NCI-H1417 (cell line): Measurements from ENCODE around the gene CLNK.

Experiments used
- DNase-seq, 3 experiments: peaks; one replicate each; lab custom pipeline; 2025; lab: John Stamatoyannopoulos, UW

CLNK gene

DNA sequence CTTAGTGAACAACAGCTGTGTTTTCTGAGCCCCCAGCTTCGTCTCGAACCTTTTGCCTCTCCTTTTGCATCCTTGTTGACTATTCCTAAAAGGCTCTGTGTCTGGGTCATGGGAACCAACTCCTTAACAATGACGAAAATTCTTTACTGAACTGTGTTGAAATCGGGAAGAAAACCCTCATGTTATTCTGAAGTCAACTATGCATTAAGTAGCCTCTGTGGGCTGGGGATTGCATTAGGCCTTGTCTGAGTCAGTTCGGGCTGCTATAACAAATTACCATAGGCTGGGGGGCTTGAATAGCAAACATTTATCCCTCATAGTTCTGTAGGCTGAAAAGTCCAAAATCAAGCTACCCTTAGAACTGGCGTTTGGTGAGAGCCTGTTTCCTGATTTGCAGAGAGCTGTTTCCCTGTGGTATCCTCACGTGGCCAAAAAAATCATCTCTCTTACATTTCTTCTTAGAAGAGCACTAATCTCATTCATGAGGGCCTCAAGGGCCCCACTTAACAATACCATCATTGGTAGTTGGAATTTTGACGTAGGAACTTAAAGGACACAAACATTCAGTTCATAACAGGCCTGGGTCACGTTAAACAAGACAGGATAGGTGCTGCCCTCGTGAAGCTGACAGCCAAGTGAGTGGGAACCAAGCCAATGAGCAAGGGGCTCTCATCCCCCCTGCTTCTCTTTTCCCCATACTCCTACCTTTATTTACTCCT is 75.9 kb downstream of the CLNK start:
- DNase-seq, result no peak

DNA sequence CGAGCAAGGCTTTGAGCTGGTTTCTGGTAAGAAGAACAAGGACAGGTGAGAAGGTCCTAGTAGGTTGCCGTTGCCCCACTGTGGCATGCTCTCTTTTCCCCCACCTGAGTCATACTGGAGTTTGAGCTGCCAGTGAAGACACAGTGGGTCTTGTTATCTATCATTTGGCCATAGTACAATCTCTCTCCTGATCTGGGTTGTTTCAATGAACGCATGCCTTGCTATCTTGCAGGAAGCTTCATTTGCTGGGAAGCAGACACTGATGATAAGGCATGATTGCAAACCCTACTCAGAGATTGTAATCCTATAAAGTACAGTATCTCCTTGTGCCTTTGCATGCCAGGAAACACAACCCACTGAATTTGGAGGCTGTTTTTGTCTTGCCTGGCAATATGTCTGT is 77.4 kb downstream of the CLNK start:
- DNase-seq, result no peak

DNA sequence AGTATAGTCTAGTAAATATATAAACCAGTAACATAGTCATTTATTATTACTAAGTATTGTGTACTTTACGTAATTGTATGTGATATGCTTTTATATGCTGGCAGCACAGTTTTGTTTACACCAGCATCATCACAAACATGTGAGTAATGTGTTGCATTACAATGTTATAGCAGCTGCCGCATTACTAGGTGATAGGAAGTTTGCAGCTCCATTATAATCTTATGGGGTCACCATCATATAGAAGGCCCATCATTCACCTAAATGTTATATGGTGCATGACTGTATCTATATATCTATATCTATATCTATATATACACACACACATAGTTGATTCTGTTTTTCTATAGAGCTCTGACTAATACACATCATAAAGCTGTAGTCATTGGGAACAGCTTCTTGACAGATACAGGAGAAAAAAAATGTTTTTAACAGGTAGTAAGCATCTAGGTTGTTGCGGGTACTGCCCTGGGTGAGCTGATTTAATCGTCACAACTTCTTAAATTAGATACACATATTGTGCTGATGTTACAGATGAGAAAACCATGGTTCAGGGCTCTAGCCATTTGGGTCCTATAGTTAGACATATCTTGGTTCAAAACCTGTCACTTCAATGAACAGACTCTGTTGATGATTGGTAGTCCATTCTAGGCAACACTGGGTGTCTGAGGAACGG is 77.9 kb downstream of the CLNK start:
- no peak for DNase-seq

DNA sequence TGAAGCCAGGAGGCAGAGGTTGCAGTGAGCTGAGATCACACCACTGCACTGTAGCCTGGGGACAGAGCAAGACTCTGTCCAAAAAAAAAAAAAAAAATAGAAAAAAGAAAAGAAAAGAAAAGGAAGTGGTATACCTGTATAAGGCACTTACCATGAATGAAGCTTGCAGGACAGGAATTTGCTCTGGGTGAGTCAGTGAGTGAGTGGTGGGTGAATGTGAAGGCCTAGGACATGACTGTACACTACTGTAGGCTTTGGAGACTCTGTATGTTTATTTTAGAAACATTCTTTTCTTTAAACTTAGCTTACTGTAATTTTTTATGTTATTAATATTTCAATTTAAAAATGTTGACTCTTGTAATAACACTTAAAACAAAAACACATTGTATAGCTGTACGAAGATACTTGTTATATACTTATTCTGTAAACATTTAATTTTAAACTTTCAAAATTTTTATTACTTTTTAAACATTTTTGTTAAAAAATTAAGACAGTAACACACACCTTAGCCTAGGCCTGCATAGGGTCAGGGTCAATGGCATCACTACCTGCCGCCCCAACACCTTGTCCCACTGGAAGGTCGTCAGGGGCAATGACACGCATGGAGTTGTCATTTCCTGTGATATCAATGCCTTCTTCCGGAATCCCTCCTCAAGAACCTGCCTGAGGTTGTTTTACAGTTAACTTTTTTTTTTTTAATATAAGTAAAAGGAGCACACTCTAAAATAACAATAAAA is 78.7 kb downstream of the CLNK start:
- no peak for DNase-seq

DNA sequence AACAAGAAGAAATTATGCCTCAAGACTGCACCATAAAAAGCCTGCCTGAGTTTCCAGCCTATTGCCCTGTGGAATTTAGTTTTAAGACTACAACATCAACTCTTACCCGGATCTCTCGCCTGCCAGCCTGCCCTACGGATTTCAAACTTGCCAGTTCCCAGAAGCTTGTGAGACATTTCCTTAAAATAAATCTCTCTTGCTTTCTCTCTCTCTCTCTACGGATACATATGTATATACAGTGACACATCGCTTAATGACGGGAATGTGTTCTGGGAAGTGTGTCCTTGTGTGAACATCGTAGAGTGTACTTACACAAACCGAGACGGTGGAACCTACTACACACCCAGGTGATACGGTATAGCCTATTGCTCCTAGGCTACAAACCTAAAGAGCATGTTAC is 79.5 kb downstream of the CLNK start:
- no peak for DNase-seq

DNA sequence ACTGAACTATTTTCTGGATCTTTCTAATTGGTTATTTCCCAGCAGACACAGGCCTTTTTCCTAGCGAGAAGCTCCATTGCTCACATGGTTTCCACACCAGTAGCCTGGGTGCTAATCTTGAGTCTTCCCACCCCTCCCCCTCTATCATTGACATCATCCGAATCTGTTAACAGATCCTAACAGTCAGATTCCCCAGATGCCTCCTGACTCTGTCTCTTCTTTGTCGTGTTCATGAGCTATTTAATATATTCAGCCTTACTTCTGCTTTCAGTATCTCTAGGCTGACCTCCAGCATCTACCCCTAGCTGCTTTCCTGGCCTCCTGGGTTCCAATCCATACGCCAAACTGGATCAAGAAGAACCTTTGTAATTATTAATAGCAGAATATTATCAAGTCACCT is 85.0 kb downstream of the CLNK start:
- DNase-seq, result no peak

DNA sequence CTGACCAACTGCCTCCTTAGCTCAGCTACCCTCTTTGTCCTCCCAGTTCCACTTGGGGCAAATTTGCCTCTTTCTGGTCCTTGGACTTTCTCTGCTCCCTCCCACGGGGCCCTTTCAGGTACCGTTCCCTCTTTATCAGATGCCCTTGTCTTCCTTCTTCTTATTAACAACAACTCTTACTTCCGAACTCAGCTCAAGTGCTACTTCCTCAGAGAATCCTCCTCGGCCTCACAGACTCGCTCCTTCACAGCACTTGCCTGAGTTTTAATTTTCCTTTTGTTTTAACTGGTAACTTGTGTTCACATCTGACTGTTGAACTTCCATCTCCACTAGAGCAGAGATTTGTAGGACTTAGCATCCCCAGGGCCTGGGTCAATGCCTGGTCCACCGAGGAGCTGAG is 85.7 kb downstream of the CLNK start:
- no peak for DNase-seq

DNA sequence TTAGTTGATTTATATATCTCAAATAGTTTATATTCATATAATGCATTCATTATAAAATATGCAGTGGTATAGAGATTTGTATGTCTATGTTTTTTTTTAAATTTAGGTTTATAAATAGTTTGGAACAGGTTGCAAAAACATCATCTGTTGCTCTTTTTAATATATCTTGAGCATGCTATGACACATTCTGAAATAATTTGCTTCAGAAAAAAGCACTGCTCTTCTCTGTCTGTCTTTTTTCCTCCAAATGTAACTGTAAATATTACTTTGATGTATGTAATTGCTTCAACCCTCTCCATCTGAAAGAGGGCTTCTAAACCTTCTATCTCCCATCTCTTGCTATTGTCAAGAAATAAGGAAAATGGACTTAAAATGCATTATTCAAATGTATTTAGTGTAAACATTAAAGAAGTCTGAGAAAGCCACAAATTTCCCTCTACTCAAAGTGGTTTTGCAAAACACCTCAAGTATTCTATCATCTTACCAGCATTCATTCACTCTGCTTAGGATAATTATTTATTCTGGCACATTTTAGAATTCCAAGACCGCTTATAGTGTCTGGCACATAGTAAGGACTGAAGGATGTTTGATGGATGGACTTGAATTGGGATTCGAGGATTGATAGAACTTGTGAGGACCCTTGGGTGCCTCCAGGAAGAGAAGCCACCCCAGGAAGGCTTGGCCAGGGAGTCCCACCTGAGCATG is 87.8 kb downstream of the CLNK start:
- DNase-seq, result no peak

DNA sequence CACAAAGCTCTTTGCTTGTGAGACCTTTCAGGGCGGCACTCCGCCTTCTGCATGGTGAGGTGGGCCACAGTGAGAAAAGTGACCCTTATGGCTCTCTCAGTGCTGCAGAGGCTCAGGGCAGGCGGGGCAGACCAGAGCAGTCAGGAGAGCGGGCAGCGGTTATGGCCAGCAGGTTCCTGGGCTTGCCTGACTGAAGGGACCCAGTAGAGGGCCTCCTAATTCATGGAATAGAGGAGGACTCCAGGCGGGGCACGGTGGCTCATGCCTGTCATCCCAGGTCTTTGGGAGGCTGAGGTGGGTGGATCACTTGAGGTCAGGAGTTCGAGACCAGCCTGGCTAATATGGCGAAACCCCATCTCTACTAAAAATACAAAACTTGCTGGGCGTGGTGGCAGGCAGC is 91.4 kb downstream of the CLNK start:
- no peak for DNase-seq

DNA sequence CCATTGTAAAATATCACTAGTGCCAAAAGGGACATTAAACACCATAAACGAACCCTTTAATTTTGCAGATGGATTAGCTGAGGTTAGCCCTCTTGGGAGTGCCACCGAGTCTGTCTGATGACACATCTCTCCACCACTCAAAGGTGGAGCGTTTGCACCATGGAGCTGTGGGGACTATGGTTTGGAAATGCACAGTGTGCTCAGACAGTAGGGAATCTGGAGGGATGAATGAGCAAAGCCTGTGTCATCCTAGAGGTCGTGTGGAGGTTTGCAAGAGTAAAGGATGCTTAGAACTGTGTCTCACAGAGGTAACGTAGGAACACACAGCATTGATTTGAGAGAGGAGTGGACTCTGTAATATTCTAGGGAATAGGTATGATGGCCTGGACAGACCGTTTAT is 93.7 kb downstream of the CLNK start:
- no peak for DNase-seq

DNA sequence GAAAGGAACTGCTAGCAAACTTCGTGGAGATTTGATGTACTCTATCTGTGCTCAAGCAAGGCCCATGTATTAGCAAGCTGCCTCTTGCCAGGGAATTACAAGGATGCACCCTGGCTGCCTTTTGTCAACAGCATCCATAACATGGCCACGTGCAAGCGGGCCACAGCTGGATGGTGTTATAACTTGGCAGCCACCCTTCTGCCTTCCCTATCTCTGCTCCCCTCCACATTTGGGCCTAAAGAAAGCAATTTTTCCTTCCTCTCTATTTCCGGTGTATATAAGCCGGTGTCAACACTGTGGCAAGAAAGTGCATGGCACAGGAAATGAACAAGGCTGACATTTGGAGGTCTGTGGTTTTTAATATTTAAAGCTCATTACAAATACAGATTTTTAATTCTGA is 94.8 kb downstream of the CLNK start:
- no peak for DNase-seq

DNA sequence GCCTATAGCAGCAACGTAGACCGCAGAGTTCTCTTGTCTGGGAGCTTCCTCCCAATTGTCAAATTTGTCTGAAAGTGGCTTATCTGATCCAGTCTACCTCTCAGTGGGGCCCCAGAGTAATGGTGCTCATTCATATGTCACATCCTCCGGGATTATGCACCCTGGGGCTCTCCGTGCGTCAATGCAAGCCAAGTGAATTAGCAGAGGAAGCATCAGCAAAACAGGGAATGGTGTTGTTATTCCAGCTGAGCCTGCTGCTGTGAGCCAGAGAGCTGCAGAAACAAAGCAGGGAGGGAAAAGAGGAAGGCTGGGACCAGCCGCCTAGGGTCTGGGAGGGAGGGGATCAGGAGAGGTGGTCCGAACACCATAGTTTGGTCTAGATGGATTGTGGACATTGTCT is 95.2 kb downstream of the CLNK start:
- no peak for DNase-seq

DNA sequence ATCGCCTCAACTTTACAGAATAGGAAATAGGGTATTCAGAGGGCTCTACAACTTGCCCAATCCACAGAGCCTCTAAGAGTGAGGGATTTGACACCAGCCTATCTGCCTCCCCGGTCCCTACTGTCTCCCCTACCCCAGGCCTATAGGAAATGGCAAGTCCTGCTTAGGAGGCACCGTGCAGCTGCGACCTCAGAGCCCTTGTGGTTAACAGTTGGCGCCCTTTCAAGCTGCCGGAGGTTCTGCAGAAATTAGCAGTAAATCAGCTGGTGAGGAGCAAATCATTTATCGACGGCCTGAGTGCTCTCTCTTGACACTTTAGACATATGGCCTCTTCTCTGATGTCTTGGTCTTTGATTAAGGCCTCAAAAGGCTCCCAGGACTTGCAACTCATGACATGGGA is 96.9 kb downstream of the CLNK start:
- DNase-seq, result peak in 1 of 3 experiments; percentile 21

DNA sequence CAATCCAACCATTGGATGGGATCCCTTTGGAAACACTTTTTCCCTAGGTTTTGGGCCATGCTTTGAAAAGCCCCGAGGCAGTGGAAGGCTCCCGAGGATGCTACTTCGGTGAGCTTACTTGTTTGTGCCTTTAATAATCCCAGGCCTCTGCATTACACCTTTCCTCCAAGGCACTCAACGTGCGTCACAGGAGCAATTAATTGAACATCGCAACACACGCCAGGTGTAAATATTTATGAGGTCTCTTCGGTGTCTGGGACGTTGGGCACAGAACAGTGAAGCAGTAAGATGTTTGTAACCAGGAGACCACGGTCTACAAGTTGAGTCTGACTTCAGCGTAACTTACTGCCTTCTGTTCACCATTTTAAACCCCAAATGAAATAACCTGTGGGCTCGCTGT is 97.3 kb downstream of the CLNK start:
- DNase-seq, result no peak

DNA sequence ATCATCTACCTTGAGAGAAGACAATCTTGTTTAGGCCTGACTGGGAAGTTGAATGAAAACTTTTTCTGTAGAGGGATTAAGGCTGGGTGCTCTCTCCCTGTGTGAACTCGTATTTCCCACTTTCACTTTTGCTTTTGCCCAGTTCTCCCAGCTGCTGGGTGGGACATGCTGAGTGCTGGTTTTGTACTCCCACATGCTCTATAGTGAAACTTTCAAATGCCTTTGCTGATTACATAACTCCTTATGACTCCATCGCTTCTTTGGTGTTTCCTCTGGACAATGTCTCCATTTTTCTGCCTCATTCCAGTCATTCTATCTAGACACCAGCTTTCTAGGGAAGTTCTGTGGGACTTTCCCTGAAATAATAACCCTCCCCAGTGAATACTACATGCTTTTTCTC is 100.5 kb downstream of the CLNK start:
- DNase-seq, result no peak

DNA sequence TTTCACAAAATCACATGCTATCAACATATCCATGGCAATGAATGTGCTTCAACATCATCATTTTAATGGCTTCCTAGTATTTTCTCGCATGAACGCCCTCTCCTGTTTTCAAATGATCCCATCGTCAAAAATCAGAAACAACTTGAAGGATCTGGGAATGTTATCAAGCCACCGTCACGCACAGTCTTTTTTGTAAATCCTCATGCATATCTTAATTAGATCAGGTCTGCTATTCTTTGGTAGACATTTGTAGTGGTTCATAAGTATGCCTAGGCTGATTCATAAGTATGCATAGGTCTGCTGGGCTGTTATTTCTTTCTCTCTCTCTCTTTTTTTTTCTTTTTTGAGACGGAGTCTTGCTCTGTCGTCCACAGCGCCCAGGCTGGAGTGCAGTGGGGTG is 101.6 kb downstream of the CLNK start:
- DNase-seq, result no peak

DNA sequence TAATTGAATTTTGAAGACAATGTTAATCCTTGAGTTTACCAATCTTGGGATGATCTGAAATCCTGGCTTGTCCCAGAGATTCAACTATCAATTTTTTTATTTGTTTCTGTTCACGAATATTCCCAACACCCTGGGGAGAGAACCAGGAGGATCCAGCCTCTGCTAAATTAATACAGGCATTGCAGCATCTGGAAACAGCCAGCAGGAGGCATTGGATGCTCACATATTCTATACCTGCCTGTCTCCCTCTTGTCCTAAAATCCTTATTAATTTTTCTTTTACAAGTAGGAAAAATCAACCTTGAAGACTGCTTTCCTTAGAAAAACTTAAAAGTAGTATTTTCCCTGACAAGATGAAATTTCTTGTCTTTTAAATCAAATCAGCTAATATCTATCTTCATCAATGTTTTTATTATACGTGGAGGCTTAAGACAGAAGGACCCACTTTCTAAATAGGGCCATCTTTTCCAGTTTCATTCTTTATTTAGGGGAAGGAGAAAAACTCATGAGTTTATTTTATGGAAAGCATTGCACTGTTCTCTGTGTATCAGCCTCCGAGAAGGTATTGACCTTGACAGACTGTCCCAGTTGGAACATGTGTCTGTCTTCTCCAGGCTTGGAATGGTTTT is 102.4 kb downstream of the CLNK start:
- peak; percentile 26 to 76 (median 71) for DNase-seq

DNA sequence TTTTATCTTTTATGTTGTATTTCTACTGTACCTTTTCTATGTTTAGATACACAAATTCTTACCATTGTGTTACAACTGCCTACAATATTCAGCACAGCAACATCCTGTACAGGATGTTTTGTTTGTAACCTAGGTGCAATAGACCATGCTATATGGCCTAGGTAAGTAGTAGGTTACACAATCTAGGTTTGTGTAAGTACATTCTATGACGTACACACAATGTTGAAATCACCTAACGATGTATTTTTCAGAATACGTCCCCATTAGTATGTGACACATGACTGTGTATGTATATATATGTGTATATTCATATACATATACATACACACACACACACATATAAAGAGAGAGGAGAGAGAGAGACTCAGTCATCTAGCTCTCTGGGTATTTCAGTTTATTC is 103.5 kb downstream of the CLNK start:
- DNase-seq, result no peak

DNA sequence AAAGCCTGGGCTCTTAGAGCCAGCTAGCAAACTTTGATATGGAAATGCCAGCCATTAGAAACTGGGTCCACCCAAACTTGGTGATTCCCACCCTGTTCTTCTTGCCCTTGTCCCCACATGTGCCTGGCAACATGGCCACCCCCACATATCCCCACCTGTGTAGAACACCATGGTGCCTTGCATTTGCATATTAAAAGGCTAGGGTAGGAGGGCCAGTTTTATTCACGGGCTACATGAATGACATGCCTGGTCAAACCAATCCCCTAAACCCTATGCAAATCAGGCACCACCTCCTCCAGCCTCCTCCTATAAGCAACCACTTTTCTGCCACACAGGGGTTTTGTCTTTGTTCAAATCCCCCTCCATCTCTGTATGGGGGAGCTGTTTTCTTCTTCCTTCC is 104.9 kb downstream of the CLNK start:
- no peak for DNase-seq

DNA sequence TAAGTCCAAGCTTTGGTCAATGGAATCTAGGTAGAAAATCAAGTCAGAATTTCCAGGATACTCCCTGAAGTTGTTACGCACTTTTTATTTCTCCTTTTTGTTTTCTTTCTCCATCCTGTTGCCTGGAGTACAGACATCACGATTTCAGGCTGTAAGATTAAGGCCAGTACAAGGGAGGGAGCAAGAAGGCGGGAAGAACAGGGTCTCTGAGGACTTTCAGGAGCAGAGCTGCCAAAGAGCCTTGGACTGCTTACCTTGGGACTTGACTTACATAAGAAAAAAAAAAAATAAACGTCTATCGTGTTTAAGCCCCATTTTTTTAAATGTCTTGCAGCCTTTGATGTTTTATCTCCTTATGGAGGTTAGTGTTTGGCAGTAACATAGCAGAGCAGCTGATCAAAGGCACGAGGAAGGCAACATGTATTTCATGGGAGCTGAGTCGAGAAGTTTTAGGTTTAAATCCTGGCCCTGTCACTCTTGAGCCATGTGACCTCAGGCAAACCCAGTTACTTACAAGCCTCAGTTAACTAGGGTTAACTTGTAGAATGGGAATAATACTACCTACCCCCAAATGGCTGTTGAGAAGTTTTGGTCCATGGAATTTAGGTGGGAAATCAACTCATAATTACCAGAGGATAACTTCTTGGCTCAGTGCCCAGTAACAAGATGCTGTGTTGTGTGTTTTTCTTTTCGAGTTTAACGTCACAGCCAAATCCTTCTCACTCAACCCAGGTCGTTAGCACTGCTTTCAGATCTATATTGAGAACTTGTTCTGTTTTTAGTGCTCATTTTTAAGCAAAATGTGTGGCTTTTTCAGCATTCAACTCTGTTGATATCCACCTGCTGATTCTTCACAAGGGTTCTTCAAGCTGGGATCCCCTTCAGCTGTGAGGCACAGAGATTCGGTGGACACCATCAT is 106.8 kb downstream of the CLNK start:
- DNase-seq, result peak in 2 of 3 experiments; percentile 3 to 14

DNA sequence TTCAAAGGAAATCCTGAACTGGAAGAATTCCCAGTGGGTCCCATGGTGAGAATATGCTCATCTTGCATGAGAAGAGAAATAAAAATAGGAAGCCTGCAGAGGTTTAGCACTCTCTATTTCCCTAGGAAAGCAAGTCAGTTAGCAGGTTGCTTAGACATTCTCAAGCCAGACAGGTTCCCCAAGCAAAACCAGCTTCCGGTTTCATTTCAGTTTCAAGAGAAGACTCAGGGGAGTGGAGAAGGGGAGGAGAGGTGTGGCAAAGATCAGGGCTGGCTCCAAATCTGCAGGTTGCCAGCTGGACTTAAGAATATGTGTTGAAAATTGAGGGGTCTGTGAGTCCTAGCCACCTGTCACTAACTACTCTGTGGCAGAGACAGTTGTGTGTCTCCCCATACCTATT is 107.5 kb downstream of the CLNK start:
- DNase-seq, result no peak
